HepG2 (cell line): Measurements from ENCODE around the gene CYP26B1. TPM values are rescaled to one million over a fixed set of nuclear protein-coding genes. Genes with fewer than 3 reads are reported as not detected.

Source experiments
- ATAC-seq: fragments of 200-7000 bp; cut with Tn5 transposase; 3 replicates; pipeline ENCODE4 v1.9.1; 2020; ENCODE audit warnings: mild to moderate bottlenecking, moderate library complexity
- BruUV-seq: library from RNA; stranded (reverse); fragments of 400-500 nt; replicated peaks from 2 replicates; lab custom pipeline; 2021; lab: Mats Ljungman, UMichigan
- CTCF ChIA-PET: fragments of 300-600 bp; formaldehyde crosslinking; extraction: SDS; loops from one replicate; lab custom pipeline; 2021; ENCODE audit warnings: low total read pairs, inconsistent platforms, low intra/inter-chr PET ratio; lab: Yijun Ruan, JAX
- POLR2A ChIA-PET: fragments of 350-600 bp; sonication (Branson Sonifier 250); formaldehyde crosslinking; loops from one replicate; lab custom pipeline; 2020; ENCODE audit warnings: antibody characterized with exemption, inconsistent platforms; lab: Yijun Ruan, JAX
- DNase-seq: peaks from one replicate; pipeline ENCODE4 v3.0.0-alpha.2; 2015; ENCODE audit warnings: low spot score
- FAIRE-seq: peaks from 3 replicates; lab custom pipeline; 2011; peaks lifted over from hg19 to GRCh38; lab: Jason Lieb, UNC
- H2AFZ ChIP-seq: one replicate; pipeline ENCODE4 v1.6.1; 2011; ENCODE audit warnings: low read length, inconsistent platforms
- H3K27ac ChIP-seq: fragments of 300-600 bp; 3 replicates; pipeline ENCODE4 v1.8.0; 2011; ENCODE audit warnings: mixed run types, mild to moderate bottlenecking, mixed read lengths, low read length, inconsistent platforms; ENCODE audit not compliant: insufficient read depth; ENCODE audit errors: extremely low read length
- H3K27me3 ChIP-seq, 2 experiments: fragments of 200-600 bp in 1 of 2; 2 replicates in 1 of 2; 3 replicates in 1 of 2; pipeline versions ENCODE4 v1.6.0 to v1.8.0; 2011; ENCODE audit warnings: low read length in 2 of 2, mild to moderate bottlenecking in 2 of 2, moderate library complexity in 2 of 2, inconsistent platforms in 1 of 2; ENCODE audit not compliant: insufficient read depth in 2 of 2, control insufficient read depth in 1 of 2
- H3K36me3 ChIP-seq, 2 experiments: fragments of 200-600 bp in 1 of 2; replicated peaks in 1 of 2; 2 replicates in 1 of 2; 3 replicates in 1 of 2; pipeline versions ENCODE4 v1.5.1 to v1.8.0; 2011; ENCODE audit warnings: low read length in 2 of 2, inconsistent platforms in 1 of 2; ENCODE audit not compliant: insufficient read depth in 2 of 2, control insufficient read depth in 1 of 2
- H3K4me1 ChIP-seq: 2 replicates; pipeline ENCODE4 v1.5.1; 2012; ENCODE audit warnings: low read length, inconsistent platforms; ENCODE audit not compliant: insufficient read depth
- H3K4me2 ChIP-seq: 2 replicates; pipeline ENCODE4 v1.6.0; 2011; ENCODE audit warnings: low read depth, low read length, inconsistent platforms
- H3K4me3 ChIP-seq, 3 experiments: fragments of 200-600 bp in 1 of 3; sonication (generic), shearing (Covaris generic) in 1 of 3; replicated peaks in 1 of 3; 2 replicates each; pipeline ENCODE4 v1.5.1; 2011 to 2016; ENCODE audit warnings: low read length in 3 of 3, inconsistent platforms in 2 of 3, low read depth in 2 of 3, mild to moderate bottlenecking in 2 of 3, control low read depth in 1 of 3, mixed read lengths in 1 of 3; ENCODE audit not compliant: insufficient read depth in 1 of 3
- H3K79me2 ChIP-seq: one replicate; pipeline ENCODE4 v1.6.1; 2011; ENCODE audit warnings: low read length, inconsistent platforms; ENCODE audit not compliant: insufficient read depth
- H3K9ac ChIP-seq: 2 replicates; pipeline ENCODE4 v1.6.0; 2011; ENCODE audit warnings: mild to moderate bottlenecking, low read depth, low read length, inconsistent platforms; ENCODE audit not compliant: insufficient read depth
- H3K9me3 ChIP-seq: 2 replicates; pipeline ENCODE4 v1.5.1; 2012; ENCODE audit warnings: mild to moderate bottlenecking, low read length
- H4K20me1 ChIP-seq: 2 replicates; pipeline ENCODE4 v1.6.0; 2011; ENCODE audit warnings: inconsistent platforms, mild to moderate bottlenecking, low read length, moderate library complexity; ENCODE audit not compliant: insufficient read depth
- CAMTA2 ChIP-seq: sonication (generic); formaldehyde crosslinking; IDR thresholded peaks from 2 replicates; pipeline ENCODE4 v1.4.0; 2020; ENCODE audit warnings: mild to moderate bottlenecking, missing genetic modification reagents, borderline replicate concordance
- FOXO1 ChIP-seq: sonication (generic); formaldehyde crosslinking; IDR thresholded peaks from 2 replicates; pipeline ENCODE4 v1.4.0; 2020; ENCODE audit warnings: missing genetic modification reagents
- MAFF ChIP-seq: IDR thresholded peaks from 2 replicates; pipeline ENCODE4 v1.6.1; 2011; ENCODE audit warnings: low read depth, low read length, improper control_type of control experiment
- MAFK ChIP-seq, 2 experiments: IDR thresholded peaks in 1 of 2; conservative IDR thresholded peaks in 1 of 2; 2 replicates each; pipeline ENCODE4 v1.6.1; 2011; ENCODE audit warnings: improper control_type of control experiment in 2 of 2, low read length in 2 of 2
- ZBTB26 ChIP-seq: IDR thresholded peaks from 2 replicates; pipeline ENCODE4 v1.6.1; 2016; ENCODE audit warnings: missing compliant biosample characterization, missing genetic modification reagents, borderline replicate concordance
- ZBTB37 ChIP-seq: sonication (generic); formaldehyde crosslinking; IDR thresholded peaks from 2 replicates; pipeline ENCODE4 v1.4.0; 2020; ENCODE audit warnings: mild to moderate bottlenecking, missing genetic modification reagents
- ZFP91 ChIP-seq: sonication (generic); formaldehyde crosslinking; IDR thresholded peaks from 2 replicates; pipeline ENCODE4 v1.9.0; 2022; ENCODE audit warnings: missing genetic modification reagents, mild to moderate bottlenecking, borderline replicate concordance
- ZNF263 ChIP-seq: sonication (generic); formaldehyde crosslinking; IDR thresholded peaks from 2 replicates; pipeline ENCODE4 v1.4.0; 2020; ENCODE audit warnings: missing genetic modification reagents
- ZNF773 ChIP-seq: sonication (generic); formaldehyde crosslinking; IDR thresholded peaks from 2 replicates; pipeline ENCODE4 v1.4.0; 2020; ENCODE audit warnings: missing genetic modification reagents, borderline replicate concordance
- ZSCAN12 ChIP-seq: sonication (generic); formaldehyde crosslinking; IDR thresholded peaks from 2 replicates; pipeline ENCODE4 v1.9.0; 2021; ENCODE audit warnings: mild to moderate bottlenecking, missing genetic modification reagents
- WGBS: methylation state at CpG from one replicate; pipeline ENCODE4 v1.1.6; 2017; ENCODE audit warnings: low lambda C conversion rate; 5-methylcytosine and 5-hydroxymethylcytosine counted together
- in situ Hi-C: cut with HindIII; loops from 2 replicates; pipeline ENCODE4 v1.10.0; 2017; ENCODE audit warnings: low pct_unique_long_range_greater_than_20kb; ENCODE audit not compliant: extremely low pct_ligation_motif_present
- intact Hi-C: fragments of 100-400 bp; cut with micrococcal nuclease; formaldehyde crosslinking; loops from one replicate; pipeline ENCODE4 v1.10.0; 2022; ENCODE audit not compliant: unreplicated experiment
- polyA plus RNA-seq, 8 experiments: library from polyadenylated mRNA; depleted of rRNA in 3 of 8; stranded (reverse) in 7 of 8; unstranded in 1 of 8; fragments of >200 nt; fragmentation: Illumina TruSeq in 4 of 8; extraction: Trizol in 4 of 8; gene quantifications; 2 replicates each; pipeline versions ENCODE4 v1.2.1 to v1.2.3, GENCODE V29; 2011 to 2016; ENCODE audit warnings: low read depth in 4 of 8, missing spikeins in 1 of 8, mixed read lengths in 1 of 8; ENCODE audit not compliant: insufficient read depth in 1 of 8
- total RNA-seq, 5 experiments: library from RNA; depleted of rRNA; stranded (reverse); fragments of >200 nt; fragmentation: Illumina TruSeq; extraction: Trizol; gene quantifications; 2 replicates each; pipeline ENCODE4 v1.2.3, GENCODE V29; 2016; ENCODE audit warnings: low read depth in 1 of 5

The CYP26B1 gene
- total and polyA plus RNA-seq, 2 of the 13 experiments (the other 11 are each of a cell fraction or from before 2014, with no cell fraction given): 0.05 to 0.07 TPM

- TF ChIP-seq CAMTA2 (CRISPR knock-in tag): no peak
- TF ChIP-seq ZBTB37: no peak
- no peak for TF ChIP-seq ZNF773 (CRISPR knock-in tag)
- no peak for TF ChIP-seq ZFP91 (CRISPR knock-in tag)
- TF ChIP-seq FOXO1 (CRISPR knock-in tag): no peak
- TF ChIP-seq ZSCAN12 (CRISPR knock-in tag): no peak
- no peak for TF ChIP-seq ZBTB26 (CRISPR knock-in tag)
These were observed 30.9 kb upstream of the CYP26B1 start (continued) for GRCh38 chr2:72178551-72178950.

GRCh38 chr2:72176281-72176680, 28.6 kb upstream of the CYP26B1 start:
- no TSS peak for BruUV-seq
- Histone ChIP-seq H3K27ac (no peak overlapping the region), H3K79me2 (no peaks in the 10 kb centered on the region), H4K20me1 (no peaks in the 10 kb centered on the region), H3K4me3 (no peak overlapping the region), H3K36me3 (peaks cover 2 to 19% of the 10 kb centered on the region in 2 experiments; a peak in 2 of 5 replicates), H3K4me1 (no peaks in the 10 kb centered on the region), H3K27me3 (no peaks in the 10 kb centered on the region), H2AFZ (no peak overlapping the region), H3K9me3 (no peaks in the 10 kb centered on the region), H3K9ac (no peak overlapping the region), H3K4me2 (no peak overlapping the region)
- ChIA-PET POLR2A (no interaction called here), CTCF (no interaction called here)
- TF ChIP-seq MAFK (conservative IDR thresholded peaks at IDR 0.05 in 1 of 2, IDR thresholded peaks at IDR 0.05 in 1 of 2; ENCODE audit: low read length in 2 of 2) (peak; percentile 82 to 90), ZNF263 (CRISPR knock-in tag) (no peak), MAFF (peak; percentile 79)
- intact Hi-C loops: no loop called here
- DNase-seq: no peak
- ATAC-seq: no peak
- FAIRE-seq: no peak
- WGBS: 75% methylated on average over 1 of the region's 1 CpG
- in situ Hi-C loops: no loop called here
